GM23248 (cell line): Measurements from ENCODE around the gene SYT6. TPM values are rescaled to one million over a fixed set of nuclear protein-coding genes. Genes with fewer than 3 reads are reported as not detected.

Experiments used
- DNase-seq: peaks from one replicate; pipeline ENCODE4 v3.0.0-alpha.2; 2015
- H2AFZ ChIP-seq: fragments of 200-600 bp; sonication (generic); 2 replicates; pipeline ENCODE4 v1.6.1; 2016; ENCODE audit warnings: antibody characterized with exemption
- H3F3A ChIP-seq: fragments of 200-600 bp; sonication (generic); 2 replicates; pipeline ENCODE4 v1.6.1; 2016; ENCODE audit warnings: mild to moderate bottlenecking, antibody characterized with exemption, mixed run types; ENCODE audit not compliant: insufficient read depth
- H3K27ac ChIP-seq: fragments of 200-600 bp; sonication (generic); 2 replicates; pipeline ENCODE4 v1.5.1; 2016; ENCODE audit warnings: mild to moderate bottlenecking
- H3K27me3 ChIP-seq: fragments of 200-600 bp; sonication (generic); replicated peaks from 2 replicates; pipeline ENCODE4 v1.6.1; 2016; ENCODE audit warnings: mild to moderate bottlenecking; ENCODE audit not compliant: insufficient read depth
- H3K36me3 ChIP-seq: fragments of 200-600 bp; sonication (generic); 2 replicates; pipeline ENCODE4 v1.6.1; 2016; ENCODE audit warnings: low read depth, mild to moderate bottlenecking
- H3K4me1 ChIP-seq: fragments of 200-600 bp; sonication (generic); 2 replicates; pipeline ENCODE4 v1.6.1; 2016; ENCODE audit warnings: mild to moderate bottlenecking; ENCODE audit not compliant: insufficient read depth
- H3K4me2 ChIP-seq: fragments of 200-600 bp; sonication (generic); one replicate; pipeline ENCODE4 v1.6.1; 2016; ENCODE audit warnings: mild to moderate bottlenecking; ENCODE audit not compliant: unreplicated experiment
- H3K4me3 ChIP-seq: fragments of 200-600 bp; sonication (generic); 2 replicates; pipeline ENCODE4 v1.5.1; 2016; ENCODE audit warnings: mild to moderate bottlenecking
- H3K79me2 ChIP-seq: fragments of 200-600 bp; sonication (generic); 2 replicates; pipeline ENCODE4 v1.6.1; 2016; ENCODE audit warnings: mild to moderate bottlenecking; ENCODE audit not compliant: insufficient read depth
- H3K9ac ChIP-seq: fragments of 200-600 bp; sonication (generic); 2 replicates; pipeline ENCODE4 v1.6.1; 2016; ENCODE audit warnings: mild to moderate bottlenecking
- H3K9me2 ChIP-seq: fragments of 200-600 bp; sonication (generic); 2 replicates; pipeline ENCODE4 v1.6.1; 2016; ENCODE audit warnings: mixed run types, mild to moderate bottlenecking, moderate library complexity; ENCODE audit not compliant: insufficient read depth
- H3K9me3 ChIP-seq: fragments of 200-600 bp; sonication (generic); one replicate; pipeline ENCODE4 v1.6.1; 2017; ENCODE audit warnings: low read depth
- H4K20me1 ChIP-seq: fragments of 200-600 bp; sonication (generic); 2 replicates; pipeline ENCODE4 v1.6.0; 2016; ENCODE audit not compliant: insufficient read depth
- EZH2 ChIP-seq: fragments of 200-600 bp; sonication (generic); IDR thresholded peaks from 2 replicates; pipeline ENCODE4 v1.6.1; 2018; ENCODE audit warnings: antibody characterized with exemption, mild to moderate bottlenecking; ENCODE audit not compliant: insufficient read depth, poor library complexity, severe bottlenecking
- EZH2phosphoT487 ChIP-seq: fragments of 200-600 bp; sonication (generic); IDR thresholded peaks from 2 replicates; pipeline ENCODE4 v1.6.1; 2018; ENCODE audit warnings: antibody characterized with exemption, moderate library complexity, mild to moderate bottlenecking, low read depth; ENCODE audit not compliant: insufficient read depth
- WGBS, 2 experiments: methylation state at CpG; one replicate each; pipeline ENCODE4 v1.1.6; 2015 to 2017; ENCODE audit warnings: low lambda C conversion rate in 2 of 2, low coverage in 1 of 2; ENCODE audit errors: missing lambda C conversion rate in 2 of 2; 5-methylcytosine and 5-hydroxymethylcytosine counted together
- in situ Hi-C: fragments of 300-500 bp; cut with MboI; formaldehyde crosslinking; loops from 2 replicates; pipeline ENCODE4 v1.15.0; 2020
- polyA plus RNA-seq: library from polyadenylated mRNA; unstranded; fragments of >200 nt; fragmentation: Nextera tagmentation; extraction: Ambion mirVana; gene quantifications from 2 replicates; pipeline ENCODE4 v1.2.1, GENCODE V29; 2016
- total RNA-seq: library from RNA; depleted of rRNA; stranded (reverse); fragments of >200 nt; shearing (Covaris generic); gene quantifications from 2 replicates; pipeline ENCODE4 v1.2.3, GENCODE V29; 2014

SYT6 gene
- total and polyA plus RNA-seq, 2 experiments from 2014 or later: not detected

GRCh38 chr1:114078116-114078515 lies 75.6 kb downstream of the SYT6 start:
- TF ChIP-seq EZH2phosphoT487 (no peak), EZH2 (no peak)
- Histone ChIP-seq H2AFZ (no peak overlapping the region), H3K4me2 (no peak overlapping the region), H3K9ac (no peak overlapping the region), H3K36me3 (no peaks in the 10 kb centered on the region), H3K27me3 (peaks cover 22% of the 10 kb centered on the region), H3K9me3 (no peaks in the 10 kb centered on the region), H3K4me1 (no peaks in the 10 kb centered on the region), H3K9me2 (no peaks in the 10 kb centered on the region), H3K4me3 (no peak overlapping the region), H3K27ac (no peak overlapping the region), H3F3A (no peaks in the 10 kb centered on the region), H4K20me1 (no peaks in the 10 kb centered on the region), H3K79me2 (no peaks in the 10 kb centered on the region)
- DNase-seq: no peak
- in situ Hi-C loops: no loop called here
- WGBS, 2 experiments: 65 to 80% methylated on average over 4 of the region's 4 CpGs

- WGBS, 2 experiments: 62 to 69% methylated on average over 3 of the region's 3 CpGs
- Histone ChIP-seq H3K27ac (no peak overlapping the region), H3F3A (no peaks in the 10 kb centered on the region), H3K36me3 (no peaks in the 10 kb centered on the region), H3K9me3 (no peaks in the 10 kb centered on the region), H3K4me1 (no peaks in the 10 kb centered on the region), H4K20me1 (no peaks in the 10 kb centered on the region), H3K79me2 (no peaks in the 10 kb centered on the region), H2AFZ (no peak overlapping the region), H3K4me2 (no peak overlapping the region), H3K27me3 (peaks cover 15% of the 10 kb centered on the region; the same call in 1 of the 2 replicates), H3K9ac (no peak overlapping the region), H3K4me3 (no peak overlapping the region), H3K9me2 (no peaks in the 10 kb centered on the region)
- no peak for TF ChIP-seq EZH2
- TF ChIP-seq EZH2phosphoT487: no peak
- in situ Hi-C loops: no loop called here
- no peak for DNase-seq
Measured at GRCh38 chr1:114077188-114077587, 76.5 kb downstream of the SYT6 start.

GRCh38 chr1:114076308-114076707 lies 77.4 kb downstream of the SYT6 start:
- in situ Hi-C loops: no loop called here
- Histone ChIP-seq H2AFZ (no peak overlapping the region), H3F3A (no peaks in the 10 kb centered on the region), H3K4me3 (no peak overlapping the region), H3K79me2 (no peaks in the 10 kb centered on the region), H3K27ac (no peak overlapping the region), H3K4me2 (no peak overlapping the region), H3K9me2 (no peaks in the 10 kb centered on the region), H3K27me3 (peaks cover 15% of the 10 kb centered on the region; the same call in 1 of the 2 replicates), H3K9me3 (no peaks in the 10 kb centered on the region), H4K20me1 (no peaks in the 10 kb centered on the region), H3K9ac (no peak overlapping the region), H3K4me1 (no peaks in the 10 kb centered on the region), H3K36me3 (no peaks in the 10 kb centered on the region)
- no peak for TF ChIP-seq EZH2
- TF ChIP-seq EZH2phosphoT487: no peak
- DNase-seq: no peak
- WGBS, 2 experiments: 59 to 67% methylated on average over 4 of the region's 4 CpGs

GRCh38 chr1:114075546-114076242 lies 78.0 kb downstream of the SYT6 start:
- no peaks in the 10 kb centered on the region for H3F3A ChIP-seq
- H3K27ac ChIP-seq: no peak overlapping the region
- H3K4me2 ChIP-seq: no peak overlapping the region
- H3K9me2 ChIP-seq: no peaks in the 10 kb centered on the region
- no peaks in the 10 kb centered on the region for H3K79me2 ChIP-seq
- H3K4me1 ChIP-seq: no peaks in the 10 kb centered on the region
- no peak overlapping the region for H3K9ac ChIP-seq
- no peak for DNase-seq
- no peaks in the 10 kb centered on the region for H3K36me3 ChIP-seq
- in situ Hi-C loops: no loop called here
- H2AFZ ChIP-seq: no peak overlapping the region
- TF ChIP-seq EZH2phosphoT487: no peak
- no peak for TF ChIP-seq EZH2
- H3K27me3 ChIP-seq: peaks cover 15% of the 10 kb centered on the region; the same call in 1 of the 2 replicates
- H4K20me1 ChIP-seq: no peaks in the 10 kb centered on the region
- H3K4me3 ChIP-seq: no peak overlapping the region
- H3K9me3 ChIP-seq: no peaks in the 10 kb centered on the region
- WGBS, 2 experiments: 47 to 54% methylated on average over 4 of the region's 4 CpGs
